ENCODE data around the gene STX4.
A peak's percentile ranks its signal among the peaks of the same experiment; 100 is the strongest.

The STX4 gene, protein sequence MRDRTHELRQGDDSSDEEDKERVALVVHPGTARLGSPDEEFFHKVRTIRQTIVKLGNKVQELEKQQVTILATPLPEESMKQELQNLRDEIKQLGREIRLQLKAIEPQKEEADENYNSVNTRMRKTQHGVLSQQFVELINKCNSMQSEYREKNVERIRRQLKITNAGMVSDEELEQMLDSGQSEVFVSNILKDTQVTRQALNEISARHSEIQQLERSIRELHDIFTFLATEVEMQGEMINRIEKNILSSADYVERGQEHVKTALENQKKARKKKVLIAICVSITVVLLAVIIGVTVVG

DNA sequence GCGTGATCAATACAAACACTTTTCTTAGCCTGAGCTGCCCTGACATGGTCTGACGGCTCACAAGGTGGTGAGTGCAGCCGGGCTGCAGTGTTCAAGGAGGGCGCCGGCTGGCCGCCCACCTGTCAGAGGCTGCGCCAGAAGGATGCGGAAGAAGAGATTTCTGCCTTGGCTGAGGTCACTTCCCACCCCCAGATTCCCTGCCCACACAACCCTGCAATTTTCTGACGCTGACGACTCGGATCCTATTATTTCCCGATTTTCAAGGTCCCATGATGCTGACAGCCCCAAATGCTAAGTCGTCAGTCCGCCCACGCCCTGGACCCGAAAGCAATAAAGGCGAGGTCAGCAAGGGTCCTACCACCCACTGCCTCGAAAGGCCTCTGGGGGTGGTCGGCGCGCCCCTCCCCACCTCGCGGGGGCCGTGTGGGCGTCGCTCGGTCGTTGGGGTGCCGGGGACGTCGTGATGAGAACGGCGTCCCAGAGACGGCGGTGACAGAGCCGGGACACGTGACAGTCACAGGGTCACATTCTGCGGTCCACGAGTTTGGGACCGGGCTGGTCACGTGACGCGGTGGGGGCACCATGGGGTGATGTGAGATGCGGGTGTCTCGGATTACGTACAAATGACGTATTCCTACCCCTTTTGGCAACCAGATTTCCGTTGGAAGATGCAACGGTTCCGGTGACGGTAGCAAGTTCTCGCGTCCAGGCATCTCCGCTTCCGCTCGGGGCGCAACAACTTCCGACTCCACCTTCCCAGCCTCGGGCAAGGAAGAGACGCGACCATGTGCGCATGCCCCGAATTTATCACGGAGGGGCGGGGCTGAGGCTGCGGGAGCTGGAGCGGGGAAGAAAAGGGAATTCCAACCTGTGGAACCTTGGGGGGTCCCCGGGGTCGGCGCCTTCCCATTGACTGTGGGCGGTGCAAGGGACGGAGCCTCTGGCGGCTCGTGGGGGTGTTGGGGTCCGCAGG lies at the start of gene STX4:
Gene STX4, plus strand, starts transcription at position 823 of the 973 bp plus-strand sequence. CDS start 248 bp downstream, outside the sequence.
- peak; percentile 94 for DNase-seq (ENCODE audit: low spot score)

DNA sequence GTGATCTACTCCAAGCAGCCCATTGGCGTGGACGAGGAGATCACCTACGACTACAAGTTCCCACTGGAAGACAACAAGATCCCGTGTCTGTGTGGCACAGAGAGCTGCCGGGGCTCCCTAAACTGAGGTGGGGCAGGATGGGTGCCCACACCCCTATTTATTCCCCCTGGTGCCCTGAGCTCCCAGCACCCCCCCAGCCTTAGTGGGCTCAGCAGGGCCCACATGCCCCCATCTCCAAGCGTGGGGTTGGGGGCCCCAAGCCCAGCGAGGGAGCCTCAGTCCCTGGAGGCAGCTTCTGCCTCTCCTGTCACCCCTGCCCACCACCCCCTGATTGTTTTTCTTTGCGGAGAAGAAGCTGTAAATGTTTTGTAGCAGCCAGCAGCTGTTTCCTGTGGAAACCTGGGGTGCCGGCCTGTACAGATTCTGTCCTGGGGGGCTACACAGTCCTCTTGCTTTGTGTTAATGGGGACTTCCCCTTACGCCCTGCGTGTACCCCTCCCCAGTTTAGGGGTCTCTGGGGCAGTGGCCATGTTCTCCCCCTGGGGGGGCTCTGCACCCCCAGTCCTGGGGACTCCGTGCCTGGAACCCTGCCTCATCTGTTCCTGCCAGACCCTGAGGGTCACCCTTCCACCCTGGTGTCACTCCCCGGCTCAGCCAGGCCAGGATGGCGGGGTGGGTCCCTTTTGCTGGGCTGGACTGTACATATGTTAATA lies 49.3 kb upstream of the STX4 start:
- DNase-seq (ENCODE audit: low spot score) = no peak

DNA sequence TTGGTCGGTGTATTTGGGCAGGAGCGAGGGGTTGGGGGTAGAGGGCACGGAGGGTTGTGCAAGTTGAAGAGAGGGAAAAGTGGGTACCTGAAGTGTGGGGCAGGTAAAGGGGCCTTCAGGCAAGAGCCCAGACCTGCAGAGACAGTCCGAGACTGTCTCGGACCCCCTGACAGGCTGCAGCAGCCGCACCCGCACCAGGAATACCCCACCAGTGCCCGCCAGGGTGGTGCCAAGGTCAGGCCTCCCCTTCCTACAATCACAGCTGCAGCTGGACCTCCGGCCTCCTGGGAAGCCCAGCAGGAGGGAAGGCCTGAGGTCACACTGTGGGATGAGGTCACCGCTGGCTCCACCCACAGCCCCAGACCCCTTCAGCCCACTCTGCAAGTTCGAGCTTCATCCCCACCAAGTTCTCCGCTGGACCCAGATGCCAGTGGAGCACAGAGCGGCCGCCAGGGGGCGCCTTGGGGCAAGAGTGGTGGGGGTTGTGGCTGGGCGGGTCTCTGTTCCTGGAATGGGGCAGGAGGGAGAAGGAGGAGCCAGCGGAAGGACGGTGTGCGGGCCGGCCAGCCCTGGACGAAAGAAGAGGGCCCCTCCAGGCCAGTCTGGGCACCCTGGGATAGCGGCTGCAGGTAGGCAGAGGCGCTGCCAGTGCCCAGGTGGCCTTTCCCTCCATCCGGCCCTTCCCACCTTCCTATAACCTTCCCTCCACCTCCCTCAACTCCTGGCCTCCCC lies 48.5 kb upstream of the STX4 start, which contains the start of gene HSD3B7:
Gene HSD3B7, plus strand, starts transcription at position 539 of the 732 bp plus-strand sequence. CDS start 452 bp downstream, outside the sequence.
- peak; percentile 85 for DNase-seq (ENCODE audit: low spot score)

DNA sequence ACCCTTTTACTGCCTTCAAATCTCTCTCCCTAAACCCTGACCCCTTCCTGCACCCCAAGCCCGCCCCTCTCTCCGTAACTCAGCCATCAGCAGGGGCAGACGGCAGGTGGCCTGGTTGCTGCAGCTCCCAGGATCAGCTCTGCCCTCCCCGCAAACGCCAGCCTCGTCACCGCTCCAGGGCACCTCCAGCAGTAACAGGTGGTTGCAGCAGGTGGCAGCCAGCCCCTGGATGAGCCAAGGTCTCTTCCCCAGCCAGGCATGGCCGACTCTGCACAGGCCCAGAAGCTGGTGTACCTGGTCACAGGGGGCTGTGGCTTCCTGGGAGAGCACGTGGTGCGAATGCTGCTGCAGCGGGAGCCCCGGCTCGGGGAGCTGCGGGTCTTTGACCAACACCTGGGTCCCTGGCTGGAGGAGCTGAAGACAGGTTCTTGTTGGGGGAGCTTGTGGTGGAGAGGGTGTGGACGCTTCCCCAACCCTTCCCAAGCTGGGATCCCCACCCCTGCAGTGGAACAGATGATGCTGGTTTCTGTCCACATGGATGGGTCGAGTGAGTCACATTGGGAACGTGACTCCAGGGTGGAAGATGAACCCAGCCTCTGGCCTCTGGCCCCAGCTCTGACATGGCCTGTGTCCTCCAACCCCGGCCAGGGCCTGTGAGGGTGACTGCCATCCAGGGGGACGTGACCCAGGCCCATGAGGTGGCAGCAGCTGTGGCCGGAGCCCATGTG lies 47.8 kb upstream of the STX4 start:
- no peak for DNase-seq (ENCODE audit: low spot score)

DNA sequence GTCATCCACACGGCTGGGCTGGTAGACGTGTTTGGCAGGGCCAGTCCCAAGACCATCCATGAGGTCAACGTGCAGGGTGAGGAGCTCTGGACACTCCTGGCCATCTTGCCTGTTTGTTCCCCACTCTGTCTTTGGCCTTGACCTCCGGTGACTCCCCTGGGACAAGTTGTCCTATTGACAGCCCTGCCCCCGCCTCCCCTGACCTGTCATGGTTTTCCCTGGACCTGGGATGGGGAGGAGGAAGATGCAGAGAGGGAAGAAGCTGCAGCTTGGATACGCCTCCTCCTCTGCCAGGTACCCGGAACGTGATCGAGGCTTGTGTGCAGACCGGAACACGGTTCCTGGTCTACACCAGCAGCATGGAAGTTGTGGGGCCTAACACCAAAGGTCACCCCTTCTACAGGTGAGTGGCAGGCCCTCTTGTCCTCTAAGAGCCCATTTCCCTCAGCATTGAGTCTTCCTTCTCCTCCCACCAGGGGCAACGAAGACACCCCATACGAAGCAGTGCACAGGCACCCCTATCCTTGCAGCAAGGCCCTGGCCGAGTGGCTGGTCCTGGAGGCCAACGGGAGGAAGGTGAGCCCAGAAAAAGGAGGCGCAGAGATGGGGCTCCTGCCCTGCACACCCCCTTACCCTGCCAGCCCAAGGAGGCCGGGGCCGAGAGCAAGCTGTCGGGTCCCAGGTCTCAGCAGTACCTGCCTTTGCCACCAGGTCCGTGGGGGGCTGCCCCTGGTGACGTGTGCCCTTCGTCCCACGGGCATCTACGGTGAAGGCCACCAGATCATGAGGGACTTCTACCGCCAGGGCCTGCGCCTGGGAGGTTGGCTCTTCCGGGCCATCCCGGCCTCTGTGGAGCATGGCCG lies 47.0 kb upstream of the STX4 start:
- no peak for DNase-seq (ENCODE audit: low spot score)

DNA sequence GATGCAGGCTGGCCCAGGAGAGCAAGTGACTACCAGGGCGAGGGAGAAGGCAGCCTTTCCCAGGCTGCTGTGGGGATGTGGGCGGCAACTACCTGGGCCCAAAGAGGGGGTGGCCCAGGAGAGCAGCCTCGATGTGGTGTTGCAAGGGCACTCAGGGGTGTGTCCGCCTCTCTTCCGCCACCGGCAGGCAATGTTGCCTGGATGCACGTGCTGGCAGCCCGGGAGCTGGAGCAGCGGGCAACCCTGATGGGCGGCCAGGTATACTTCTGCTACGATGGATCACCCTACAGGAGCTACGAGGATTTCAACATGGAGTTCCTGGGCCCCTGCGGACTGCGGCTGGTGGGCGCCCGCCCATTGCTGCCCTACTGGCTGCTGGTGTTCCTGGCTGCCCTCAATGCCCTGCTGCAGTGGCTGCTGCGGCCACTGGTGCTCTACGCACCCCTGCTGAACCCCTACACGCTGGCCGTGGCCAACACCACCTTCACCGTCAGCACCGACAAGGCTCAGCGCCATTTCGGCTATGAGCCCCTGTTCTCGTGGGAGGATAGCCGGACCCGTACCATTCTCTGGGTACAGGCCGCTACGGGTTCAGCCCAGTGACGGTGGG lies 45.7 kb upstream of the STX4 start:
- no peak for DNase-seq (ENCODE audit: low spot score)

DNA sequence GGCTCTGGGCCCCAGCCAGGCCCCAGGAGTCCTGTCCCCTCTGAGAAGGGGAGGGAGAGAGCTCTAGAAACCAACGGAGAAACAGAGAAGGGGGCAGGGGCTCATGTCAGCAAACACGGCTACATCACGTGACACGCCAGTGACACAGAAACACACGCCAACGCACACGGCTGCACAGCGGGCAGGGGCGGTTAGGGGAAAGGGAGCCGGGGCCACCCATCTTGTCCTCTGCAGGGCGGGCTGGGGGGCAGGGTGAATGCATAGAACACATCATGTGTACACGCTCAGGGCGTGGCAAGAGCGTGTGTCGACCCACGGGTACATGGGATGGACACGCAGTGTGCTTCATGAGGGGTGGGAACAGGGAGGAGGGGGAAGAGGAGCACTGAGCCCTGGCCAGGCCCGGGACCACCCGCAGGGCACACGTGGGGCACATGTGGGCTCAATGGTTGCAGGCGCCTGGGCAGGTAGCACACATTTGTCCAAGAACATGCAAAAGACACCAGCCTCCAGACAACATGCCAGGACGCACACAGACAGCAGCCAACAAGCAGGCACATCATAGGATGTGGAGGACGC lies 43.8 kb upstream of the STX4 start:
- DNase-seq (ENCODE audit: low spot score) = no peak

DNA sequence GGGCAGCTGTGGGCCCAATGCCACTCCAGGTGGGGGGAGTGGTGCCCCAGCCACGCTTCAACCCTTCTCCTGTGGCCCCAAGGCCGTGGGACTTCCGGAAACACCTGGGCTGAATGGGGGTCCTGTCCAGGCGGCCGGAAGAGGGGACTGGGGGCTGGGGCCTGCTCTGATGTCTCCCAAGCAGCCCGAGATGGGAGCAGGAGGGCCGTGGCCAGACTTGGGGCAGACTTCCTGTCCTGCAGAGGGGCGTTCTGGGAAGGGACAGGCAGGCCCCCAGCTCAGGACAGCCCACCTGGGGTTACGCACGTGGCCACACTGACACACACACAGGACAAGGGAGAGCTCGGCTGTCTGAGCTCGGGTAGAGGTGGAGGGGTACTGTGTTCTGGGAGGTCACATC lies 43.3 kb upstream of the STX4 start:
- no peak for DNase-seq (ENCODE audit: low spot score)

DNA sequence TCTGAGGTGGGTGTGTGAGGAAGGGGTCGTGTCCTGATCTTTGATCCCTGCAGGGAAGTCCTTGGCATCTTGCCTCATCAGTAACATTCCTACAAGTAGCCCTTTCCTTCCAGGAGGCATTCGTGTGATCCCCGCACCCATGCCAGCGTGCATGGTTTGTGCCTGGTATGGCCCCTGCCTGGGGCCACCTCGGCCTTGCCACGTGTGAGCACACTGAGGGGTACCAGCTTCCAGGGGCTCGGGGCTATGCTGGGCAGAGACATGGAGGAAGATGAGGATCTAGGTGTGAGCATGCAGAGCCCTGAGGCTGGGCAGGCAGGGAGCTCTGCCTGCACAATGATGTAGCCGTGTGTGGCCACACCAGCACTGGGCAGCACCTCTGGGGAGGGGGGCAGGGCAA lies 42.3 kb upstream of the STX4 start:
- no peak for DNase-seq (ENCODE audit: low spot score)

DNA sequence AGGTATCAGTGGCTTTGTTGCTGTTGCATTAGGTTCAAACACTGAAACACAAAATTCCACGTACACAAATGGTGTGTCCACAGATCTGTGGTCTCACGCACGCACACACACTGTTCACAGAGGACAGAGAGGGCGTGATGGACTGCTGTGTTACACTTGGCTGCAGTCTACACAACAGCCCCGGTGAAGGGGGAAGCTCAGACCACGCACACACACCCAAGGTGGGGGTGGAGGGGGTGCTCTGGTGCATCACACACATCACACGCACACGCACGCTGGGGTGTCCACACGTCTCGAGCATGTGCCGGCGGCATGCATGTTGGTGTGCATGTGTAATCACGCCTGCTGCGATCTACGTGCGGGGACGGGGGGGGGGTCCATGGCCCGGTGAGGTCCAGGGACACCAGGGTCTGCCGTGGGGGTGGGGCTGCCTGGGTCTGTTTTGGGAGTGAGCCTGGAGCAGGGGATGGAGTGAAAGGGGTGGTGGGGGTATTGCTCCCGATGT lies 41.0 kb upstream of the STX4 start:
- no peak for DNase-seq (ENCODE audit: low spot score)

DNA sequence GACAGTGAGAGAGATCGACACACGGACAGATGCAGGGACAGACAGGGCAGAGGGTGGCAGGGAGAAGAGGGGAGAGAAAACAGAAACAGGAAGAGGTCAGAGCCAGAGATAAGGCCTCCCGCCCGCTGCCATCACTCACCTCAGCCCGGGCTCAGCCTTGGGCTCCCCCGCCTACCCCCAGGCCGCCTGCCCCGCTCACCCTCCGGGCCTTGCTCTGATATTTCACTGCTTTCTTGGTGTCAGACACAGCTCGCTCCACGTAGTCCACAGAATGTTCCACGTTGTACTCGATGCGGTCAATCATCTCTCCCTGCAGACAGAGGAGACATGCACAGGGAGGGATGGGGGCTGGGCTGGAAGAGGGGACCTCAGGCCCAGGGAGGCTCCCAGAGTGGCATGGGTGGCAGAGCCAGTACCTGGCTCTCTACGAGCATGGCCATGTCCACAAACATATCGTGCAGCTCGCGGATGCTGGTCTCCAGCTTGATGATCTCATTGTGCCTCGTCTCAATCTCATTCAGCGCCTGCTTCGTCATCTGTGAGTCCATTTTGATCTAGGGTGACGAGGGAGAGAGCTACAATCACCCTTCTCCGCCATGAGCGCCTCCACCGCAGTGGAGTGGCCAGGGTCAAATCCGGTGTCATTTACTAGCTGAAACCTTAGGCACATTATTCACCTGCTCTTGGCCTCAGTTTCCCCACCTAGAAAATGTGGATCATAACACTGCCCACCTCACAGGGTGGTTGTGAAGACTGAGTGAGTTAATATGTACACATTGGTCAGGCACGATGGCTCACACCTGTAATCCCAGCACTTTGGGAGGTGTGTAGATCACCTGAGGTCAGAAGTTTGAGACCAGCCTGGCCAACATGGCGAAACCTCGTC lies 40.2 kb upstream of the STX4 start:
- no peak for DNase-seq (ENCODE audit: low spot score)

DNA sequence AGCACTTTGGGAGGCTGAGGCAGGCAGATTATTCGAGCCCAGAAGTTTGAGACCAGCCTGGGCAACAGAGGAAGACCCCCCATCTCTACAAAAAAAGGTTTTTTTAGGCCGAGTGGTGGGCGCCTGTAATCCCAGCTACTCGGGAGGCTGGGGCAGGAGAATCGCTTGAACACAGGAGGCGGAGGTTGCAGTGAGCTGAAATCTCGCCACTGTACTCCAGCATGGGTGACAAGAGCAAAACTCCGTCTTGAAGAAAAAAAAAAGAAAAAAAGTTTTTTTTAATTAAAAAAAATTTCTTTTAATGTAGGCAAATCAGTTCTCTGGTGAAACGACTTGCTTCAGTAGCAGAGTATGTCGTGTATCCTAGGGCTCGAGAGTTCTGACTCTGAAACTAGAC lies 37.4 kb upstream of the STX4 start:
- no peak for DNase-seq (ENCODE audit: low spot score)

DNA sequence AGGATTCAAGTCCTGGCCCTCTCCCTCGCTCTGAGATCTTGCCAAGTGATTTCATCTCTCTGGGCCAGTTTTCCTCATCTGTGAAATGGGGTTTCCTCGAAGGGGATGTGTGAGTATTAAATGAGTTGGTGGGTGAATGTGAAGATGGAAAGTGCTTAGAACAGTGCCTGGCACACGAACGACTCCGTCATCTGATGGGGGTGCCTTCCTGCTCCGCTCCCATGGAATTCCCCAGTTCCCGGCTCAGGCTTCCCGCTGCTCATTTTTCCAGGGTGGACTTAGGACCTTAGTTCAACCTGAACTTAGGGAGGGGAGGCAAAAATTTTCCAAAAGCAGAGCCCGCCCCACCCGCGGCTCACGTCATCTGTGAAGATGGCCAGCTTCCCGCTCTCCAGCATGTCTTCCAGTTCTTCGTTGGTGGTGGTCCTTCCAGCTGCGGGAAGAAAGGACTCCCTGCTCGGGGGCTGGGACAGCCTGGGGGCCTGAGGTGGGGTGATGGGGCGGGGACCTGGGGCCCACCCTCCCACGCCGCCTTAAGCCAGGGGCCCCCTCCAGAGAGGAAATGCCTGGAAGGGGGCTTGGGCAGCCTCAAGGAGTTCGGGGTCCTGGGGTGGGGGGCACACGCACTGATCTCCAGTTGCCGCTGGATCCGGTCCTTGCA lies 36.9 kb upstream of the STX4 start:
- no peak for DNase-seq (ENCODE audit: low spot score)

DNA sequence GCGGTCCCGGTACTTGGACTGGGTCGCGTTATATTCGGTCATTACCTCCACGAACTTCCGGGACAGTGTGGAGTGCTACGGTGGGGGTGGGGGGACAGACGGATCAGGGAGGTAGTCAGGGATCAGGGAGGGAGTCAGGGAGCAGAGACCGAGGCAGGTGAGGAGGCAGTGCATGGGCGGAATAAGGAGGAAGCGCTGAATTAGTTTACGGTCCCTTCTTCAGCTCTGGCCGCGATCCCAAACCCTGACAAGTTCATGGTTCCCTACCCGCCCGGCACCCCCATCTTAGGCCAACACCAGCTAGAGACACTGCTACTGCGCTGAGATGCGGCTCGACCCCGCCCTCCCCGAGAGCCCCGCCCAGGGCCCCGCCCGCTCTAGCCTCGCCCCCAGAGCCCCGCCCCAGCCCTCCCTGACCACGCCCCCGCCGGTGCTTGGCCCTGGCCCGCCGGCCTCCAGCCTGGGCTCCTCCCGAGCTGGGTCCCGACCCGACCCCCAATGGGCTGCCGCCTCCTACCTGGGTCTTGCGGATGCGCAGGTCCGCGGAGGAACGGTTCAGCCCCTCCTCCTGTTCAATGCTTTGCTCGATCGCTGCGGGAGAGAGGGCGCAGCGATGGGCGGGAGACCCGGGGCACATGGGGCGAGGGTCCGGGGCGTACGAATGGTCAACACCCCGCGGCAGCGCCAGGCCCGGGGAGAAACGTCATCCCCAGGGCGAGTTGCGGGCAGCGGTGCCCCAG lies 36.2 kb upstream of the STX4 start:
- peak; percentile 99 for DNase-seq (ENCODE audit: low spot score)

DNA sequence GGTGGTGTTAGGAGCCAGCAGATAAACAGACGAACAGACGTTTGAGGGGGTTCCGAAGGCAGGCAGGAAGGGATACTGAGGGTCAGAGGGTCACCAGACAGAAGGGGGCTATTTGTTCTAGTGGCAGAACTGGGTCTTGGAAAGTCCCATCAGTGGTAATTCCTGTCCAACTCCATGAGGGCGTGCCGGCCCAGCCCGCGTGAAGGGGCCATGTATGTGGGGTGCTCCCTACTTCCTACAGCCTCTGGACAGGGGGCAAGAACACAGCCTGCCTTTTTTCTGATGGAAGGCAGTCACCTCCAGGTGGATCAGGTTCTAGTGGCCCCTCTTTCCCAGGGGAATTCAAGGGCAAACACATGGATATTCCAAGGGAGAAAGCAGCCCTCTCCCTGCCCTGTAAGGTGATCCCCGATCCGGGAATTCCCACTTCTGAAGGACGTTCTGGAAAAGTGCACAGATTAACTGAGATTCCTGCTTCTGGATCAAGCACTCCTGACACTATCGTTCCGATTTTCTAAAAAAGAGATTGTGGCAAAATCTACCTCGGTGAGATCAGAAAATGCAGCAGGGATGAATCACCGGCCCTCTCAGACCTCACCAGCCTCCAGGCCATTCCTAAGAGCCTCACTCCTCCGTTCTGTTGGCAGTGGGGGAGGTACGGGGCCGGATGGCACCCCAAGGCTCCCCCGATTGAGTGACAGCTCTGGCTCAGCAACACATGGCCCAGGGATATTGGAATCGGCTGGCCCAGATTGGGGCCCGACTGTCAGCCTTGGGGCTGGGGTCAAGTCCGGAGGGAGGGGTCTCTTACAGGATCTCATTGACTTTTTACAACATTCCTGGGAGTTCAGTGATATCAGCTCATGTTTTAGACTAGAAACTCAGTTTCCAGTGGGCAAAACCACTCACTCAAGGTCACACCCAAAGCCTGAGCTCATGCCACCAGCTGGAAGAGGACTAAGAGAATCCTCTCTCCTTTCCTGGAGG lies 35.3 kb upstream of the STX4 start:
- DNase-seq (ENCODE audit: low spot score) = no peak
